ENCODE measurements around the gene WNT9A.
"Not testable (repeated sequence)": the region's sequence is repeated elsewhere in the genome, so short reads cannot be mapped to it uniquely, and the experiment has no call there.

The WNT9A gene

GRCh38 chr1:227884370-227885134, 63.2 kb downstream of the WNT9A start:
- H3K27ac Mint-ChIP-seq: no peak overlapping the region
- TF ChIP-seq, protein P1, sequence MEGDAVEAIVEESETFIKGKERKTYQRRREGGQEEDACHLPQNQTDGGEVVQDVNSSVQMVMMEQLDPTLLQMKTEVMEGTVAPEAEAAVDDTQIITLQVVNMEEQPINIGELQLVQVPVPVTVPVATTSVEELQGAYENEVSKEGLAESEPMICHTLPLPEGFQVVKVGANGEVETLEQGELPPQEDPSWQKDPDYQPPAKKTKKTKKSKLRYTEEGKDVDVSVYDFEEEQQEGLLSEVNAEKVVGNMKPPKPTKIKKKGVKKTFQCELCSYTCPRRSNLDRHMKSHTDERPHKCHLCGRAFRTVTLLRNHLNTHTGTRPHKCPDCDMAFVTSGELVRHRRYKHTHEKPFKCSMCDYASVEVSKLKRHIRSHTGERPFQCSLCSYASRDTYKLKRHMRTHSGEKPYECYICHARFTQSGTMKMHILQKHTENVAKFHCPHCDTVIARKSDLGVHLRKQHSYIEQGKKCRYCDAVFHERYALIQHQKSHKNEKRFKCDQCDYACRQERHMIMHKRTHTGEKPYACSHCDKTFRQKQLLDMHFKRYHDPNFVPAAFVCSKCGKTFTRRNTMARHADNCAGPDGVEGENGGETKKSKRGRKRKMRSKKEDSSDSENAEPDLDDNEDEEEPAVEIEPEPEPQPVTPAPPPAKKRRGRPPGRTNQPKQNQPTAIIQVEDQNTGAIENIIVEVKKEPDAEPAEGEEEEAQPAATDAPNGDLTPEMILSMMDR (IDR thresholded peaks at IDR 0.05): no peak
- H3K9me3 Mint-ChIP-seq: no peaks in the 10 kb centered on the region
- peaks cover 22% of the 10 kb centered on the region for H3K4me1 Mint-ChIP-seq
- no peaks in the 10 kb centered on the region for H3K36me3 Mint-ChIP-seq (ENCODE audit: low read depth)
- H3K27me3 Mint-ChIP-seq (ENCODE audit: low read depth, poor library complexity): peaks cover 15% of the 10 kb centered on the region
- no peak overlapping the region for H3K4me3 Mint-ChIP-seq
- no peak for DNase-seq

DNA sequence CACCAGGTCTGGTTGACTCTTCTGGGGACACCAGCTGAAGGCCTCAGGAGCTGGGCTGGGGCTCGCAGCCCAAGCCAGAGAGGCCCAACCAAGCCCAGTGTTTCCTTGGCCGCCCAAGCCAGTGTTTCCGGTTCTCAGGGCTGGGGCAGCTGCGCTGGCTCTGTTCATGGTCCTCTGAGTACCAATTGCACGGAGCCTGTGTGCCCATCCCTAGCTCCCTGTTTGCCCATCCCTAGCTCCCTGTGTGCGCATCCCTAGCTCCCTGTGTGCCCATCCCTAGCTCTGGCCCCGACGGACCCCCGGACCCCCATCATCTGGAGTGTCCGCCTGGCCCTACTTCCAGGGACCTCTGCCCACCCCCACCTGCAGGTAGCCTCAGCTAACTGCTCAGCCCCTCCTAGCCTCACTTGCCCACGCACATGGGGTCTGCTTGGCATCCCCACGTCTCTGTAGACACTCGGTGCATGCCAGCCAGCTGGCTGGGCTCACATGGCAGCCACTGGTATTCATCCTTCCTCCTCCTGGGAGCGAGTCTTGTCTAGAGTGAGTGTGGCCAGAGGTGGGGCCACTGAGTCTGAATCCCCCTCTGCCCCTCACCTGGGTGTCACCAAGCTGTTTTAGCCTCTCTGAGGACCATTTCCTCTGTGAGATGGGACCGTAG, 64.0 kb downstream of the WNT9A start:
- peaks cover 22% of the 10 kb centered on the region for H3K27me3 Mint-ChIP-seq (ENCODE audit: low read depth, poor library complexity)
- H3K27ac Mint-ChIP-seq: no peak overlapping the region
- H3K4me1 Mint-ChIP-seq: peaks cover 19% of the 10 kb centered on the region
- no peak for DNase-seq
- H3K36me3 Mint-ChIP-seq (ENCODE audit: low read depth): no peaks in the 10 kb centered on the region
- H3K4me3 Mint-ChIP-seq: no peak overlapping the region
- TF ChIP-seq, protein P1 (IDR thresholded peaks at IDR 0.05): no peak
- no peaks in the 10 kb centered on the region for H3K9me3 Mint-ChIP-seq

GRCh38 chr1:227883073-227883520, 64.6 kb downstream of the WNT9A start:
- H3K36me3 Mint-ChIP-seq (ENCODE audit: low read depth): no peaks in the 10 kb centered on the region
- no peak overlapping the region for H3K27ac Mint-ChIP-seq
- TF ChIP-seq, protein P1 (IDR thresholded peaks at IDR 0.05): no peak
- H3K4me1 Mint-ChIP-seq: peaks cover 19% of the 10 kb centered on the region
- H3K9me3 Mint-ChIP-seq: no peaks in the 10 kb centered on the region
- no peak overlapping the region for H3K4me3 Mint-ChIP-seq
- H3K27me3 Mint-ChIP-seq (ENCODE audit: low read depth, poor library complexity): peaks cover 22% of the 10 kb centered on the region
- DNase-seq: no peak

- DNase-seq: no peak
- Mint-ChIP-seq H3K27me3 (ENCODE audit: low read depth, poor library complexity) (peaks cover 39% of the 10 kb centered on the region), H3K9me3 (no peaks in the 10 kb centered on the region), H3K4me3 (no peak overlapping the region), H3K36me3 (ENCODE audit: low read depth) (no peaks in the 10 kb centered on the region), H3K27ac (no peak overlapping the region), H3K4me1 (peaks cover 2% of the 10 kb centered on the region)
- TF ChIP-seq, protein P1 (IDR thresholded peaks at IDR 0.05): no peak
These were observed 67.3 kb downstream of the WNT9A start for GRCh38 chr1:227880342-227880924.

DNA sequence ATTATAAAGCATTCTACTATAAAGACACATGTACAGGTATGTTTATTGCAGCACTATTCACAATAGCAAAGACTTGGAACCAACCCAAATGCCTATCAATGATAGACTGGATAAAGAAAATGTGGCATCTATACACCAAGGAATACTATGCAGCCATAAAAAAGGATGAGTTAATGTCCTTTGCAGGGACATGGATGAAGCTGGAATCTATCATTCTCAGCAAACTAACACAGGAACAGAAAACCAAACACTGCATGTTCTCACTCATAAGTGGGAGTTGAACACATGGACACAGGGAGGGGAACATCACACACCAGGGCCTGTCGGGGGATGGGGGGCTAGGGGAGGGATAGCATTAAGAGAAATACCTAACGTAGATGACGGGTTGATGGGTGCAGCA, 69.9 kb downstream of the WNT9A start:
- Mint-ChIP-seq H3K27me3 (ENCODE audit: low read depth, poor library complexity) (peaks cover 56% of the 10 kb centered on the region), H3K9me3 (peaks cover 23% of the 10 kb centered on the region)
- H3K27ac Mint-ChIP-seq; DNase-seq; H3K4me3 Mint-ChIP-seq; H3K36me3 Mint-ChIP-seq (ENCODE audit: low read depth); H3K4me1 Mint-ChIP-seq: not testable (repeated sequence)

GRCh38 chr1:227871892-227872291, 75.8 kb downstream of the WNT9A start:
- Mint-ChIP-seq H3K27me3 (ENCODE audit: low read depth, poor library complexity) (peaks cover 55% of the 10 kb centered on the region), H3K9me3 (peaks cover 29% of the 10 kb centered on the region)
- not testable (repeated sequence) for H3K4me1 Mint-ChIP-seq; DNase-seq; H3K36me3 Mint-ChIP-seq (ENCODE audit: low read depth); H3K27ac Mint-ChIP-seq; H3K4me3 Mint-ChIP-seq
